Astrocyte (in vitro differentiated cells and primary cell): ENCODE results near the gene TSPAN14. TPM values are rescaled to one million over a fixed set of nuclear protein-coding genes. Genes with fewer than 3 reads are reported as not detected.

Experiments
- DNase-seq: peaks from one replicate; pipeline ENCODE4 v3.0.0-alpha.2; 2010; ENCODE audit warnings: low read depth
- FAIRE-seq: peaks from 2 replicates; lab custom pipeline; 2011; peaks lifted over from hg19 to GRCh38; lab: Jason Lieb, UNC
- H2AFZ ChIP-seq: 2 replicates; pipeline ENCODE4 v1.6.0; 2012; ENCODE audit warnings: low read depth, low read length, inconsistent platforms
- H3K27ac ChIP-seq: 2 replicates; pipeline ENCODE4 v1.5.1; 2011; ENCODE audit warnings: low read depth, low read length, inconsistent platforms
- H3K27me3 ChIP-seq: 2 replicates; pipeline ENCODE4 v1.6.0; 2011; ENCODE audit warnings: low read length, inconsistent platforms; ENCODE audit not compliant: insufficient read depth
- H3K36me3 ChIP-seq: 2 replicates; pipeline ENCODE4 v1.5.1; 2011; ENCODE audit warnings: low read length, inconsistent platforms; ENCODE audit not compliant: insufficient read depth
- H3K4me1 ChIP-seq: 2 replicates; pipeline ENCODE4 v1.5.1; 2011; ENCODE audit warnings: low read length, inconsistent platforms; ENCODE audit not compliant: insufficient read depth
- H3K4me2 ChIP-seq: 2 replicates; pipeline ENCODE4 v1.6.0; 2012; ENCODE audit warnings: low read length, inconsistent platforms
- H3K4me3 ChIP-seq: 2 replicates; pipeline ENCODE4 v1.5.1; 2011; ENCODE audit warnings: low read depth, mild to moderate bottlenecking, low read length, inconsistent platforms; ENCODE audit not compliant: insufficient read depth
- H3K79me2 ChIP-seq: 2 replicates; pipeline ENCODE4 v1.6.0; 2012; ENCODE audit warnings: mild to moderate bottlenecking, low read length, inconsistent platforms; ENCODE audit not compliant: insufficient read depth
- H3K9ac ChIP-seq: 2 replicates; pipeline ENCODE4 v1.6.0; 2012; ENCODE audit warnings: mild to moderate bottlenecking, low read length, inconsistent platforms
- H3K9me3 ChIP-seq: 2 replicates; pipeline ENCODE4 v1.5.1; 2012; ENCODE audit warnings: low read depth, mild to moderate bottlenecking, low read length, inconsistent platforms; ENCODE audit not compliant: insufficient read depth
- H4K20me1 ChIP-seq: 2 replicates; pipeline ENCODE4 v1.6.0; 2012; ENCODE audit warnings: low read length, inconsistent platforms; ENCODE audit not compliant: insufficient read depth
- H3K27ac Mint-ChIP-seq: one replicate; pipeline ENCODE4 v1.8.0; 2021; ENCODE audit warnings: mild to moderate bottlenecking, mixed read lengths; ENCODE audit not compliant: unreplicated experiment
- H3K27me3 Mint-ChIP-seq: one replicate; pipeline ENCODE4 v1.8.0; 2021; ENCODE audit warnings: low read depth, mixed read lengths; ENCODE audit not compliant: unreplicated experiment
- H3K36me3 Mint-ChIP-seq: one replicate; pipeline ENCODE4 v1.8.0; 2021; ENCODE audit warnings: low read depth, mixed read lengths; ENCODE audit not compliant: unreplicated experiment
- H3K4me1 Mint-ChIP-seq: one replicate; pipeline ENCODE4 v1.8.0; 2021; ENCODE audit warnings: low read depth, mixed read lengths; ENCODE audit not compliant: unreplicated experiment
- H3K4me3 Mint-ChIP-seq: one replicate; pipeline ENCODE4 v1.8.0; 2021; ENCODE audit warnings: mild to moderate bottlenecking, moderate library complexity, mixed read lengths; ENCODE audit not compliant: unreplicated experiment
- H3K9me3 Mint-ChIP-seq: one replicate; pipeline ENCODE4 v1.8.0; 2021; ENCODE audit warnings: mild to moderate bottlenecking, mixed read lengths; ENCODE audit not compliant: unreplicated experiment
- EZH2 ChIP-seq: IDR thresholded peaks from 2 replicates; pipeline ENCODE4 v1.6.1; 2012; ENCODE audit warnings: mild to moderate bottlenecking, low read length, inconsistent platforms; ENCODE audit not compliant: insufficient read depth
- total RNA-seq: library from RNA; stranded (reverse); gene quantifications from 2 replicates; pipeline ENCODE4 v1.2.1, GENCODE V29; 2021
- TF ChIP-seq, protein P1 (sequence below): IDR thresholded peaks from 2 replicates; pipeline ENCODE4 v1.5.1; 2011; ENCODE audit warnings: low read depth, mild to moderate bottlenecking, inconsistent platforms, low read length, moderate library complexity; ENCODE audit not compliant: insufficient read depth

Gene TSPAN14
- total RNA-seq, 1 donor from 2014 or later: 140 TPM

DNA sequence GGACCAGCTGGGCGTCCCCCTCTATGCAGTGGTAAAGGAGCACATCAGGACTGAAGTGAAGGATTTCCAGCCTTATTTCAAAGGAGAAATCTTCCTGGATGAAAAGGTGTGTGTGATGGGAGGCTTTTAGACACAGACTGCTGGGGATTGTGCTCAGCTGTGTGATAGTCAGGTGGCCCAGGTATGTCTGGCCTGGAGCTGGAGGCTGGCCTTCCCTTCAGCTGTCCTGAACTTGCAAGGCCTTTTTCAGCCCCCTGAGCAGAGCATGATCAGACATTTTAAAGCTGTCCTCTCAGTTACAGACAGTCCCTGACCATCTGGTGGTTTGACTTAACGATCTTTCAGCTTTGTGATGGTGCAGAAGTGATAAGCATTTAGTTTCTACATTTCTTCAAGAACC lies 28.2 kb upstream of the TSPAN14 start:
- Mint-ChIP-seq H3K4me3 (no peak overlapping the region), H3K4me1 (peaks cover 8% of the 10 kb centered on the region), H3K27me3 (no peaks in the 10 kb centered on the region), H3K27ac (no peak overlapping the region), H3K9me3 (no peaks in the 10 kb centered on the region), H3K36me3 (peaks cover 9% of the 10 kb centered on the region)
- no peak for DNase-seq
- no peaks in the 10 kb centered on the region for H3K79me2 ChIP-seq
- H3K27ac ChIP-seq: no peak overlapping the region
- FAIRE-seq: no peak
- H3K27me3 ChIP-seq: no peaks in the 10 kb centered on the region
- H3K9me3 ChIP-seq: no peaks in the 10 kb centered on the region
- peaks cover 3% of the 10 kb centered on the region for H3K4me1 ChIP-seq
- H3K4me3 ChIP-seq: no peak overlapping the region
- H3K36me3 ChIP-seq: no peaks in the 10 kb centered on the region
- TF ChIP-seq EZH2: no peak
- TF ChIP-seq, protein P1, sequence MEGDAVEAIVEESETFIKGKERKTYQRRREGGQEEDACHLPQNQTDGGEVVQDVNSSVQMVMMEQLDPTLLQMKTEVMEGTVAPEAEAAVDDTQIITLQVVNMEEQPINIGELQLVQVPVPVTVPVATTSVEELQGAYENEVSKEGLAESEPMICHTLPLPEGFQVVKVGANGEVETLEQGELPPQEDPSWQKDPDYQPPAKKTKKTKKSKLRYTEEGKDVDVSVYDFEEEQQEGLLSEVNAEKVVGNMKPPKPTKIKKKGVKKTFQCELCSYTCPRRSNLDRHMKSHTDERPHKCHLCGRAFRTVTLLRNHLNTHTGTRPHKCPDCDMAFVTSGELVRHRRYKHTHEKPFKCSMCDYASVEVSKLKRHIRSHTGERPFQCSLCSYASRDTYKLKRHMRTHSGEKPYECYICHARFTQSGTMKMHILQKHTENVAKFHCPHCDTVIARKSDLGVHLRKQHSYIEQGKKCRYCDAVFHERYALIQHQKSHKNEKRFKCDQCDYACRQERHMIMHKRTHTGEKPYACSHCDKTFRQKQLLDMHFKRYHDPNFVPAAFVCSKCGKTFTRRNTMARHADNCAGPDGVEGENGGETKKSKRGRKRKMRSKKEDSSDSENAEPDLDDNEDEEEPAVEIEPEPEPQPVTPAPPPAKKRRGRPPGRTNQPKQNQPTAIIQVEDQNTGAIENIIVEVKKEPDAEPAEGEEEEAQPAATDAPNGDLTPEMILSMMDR: no peak
- H3K4me2 ChIP-seq: no peak overlapping the region
- no peak overlapping the region for H2AFZ ChIP-seq
- H3K9ac ChIP-seq: no peak overlapping the region
- no peaks in the 10 kb centered on the region for H4K20me1 ChIP-seq

DNA sequence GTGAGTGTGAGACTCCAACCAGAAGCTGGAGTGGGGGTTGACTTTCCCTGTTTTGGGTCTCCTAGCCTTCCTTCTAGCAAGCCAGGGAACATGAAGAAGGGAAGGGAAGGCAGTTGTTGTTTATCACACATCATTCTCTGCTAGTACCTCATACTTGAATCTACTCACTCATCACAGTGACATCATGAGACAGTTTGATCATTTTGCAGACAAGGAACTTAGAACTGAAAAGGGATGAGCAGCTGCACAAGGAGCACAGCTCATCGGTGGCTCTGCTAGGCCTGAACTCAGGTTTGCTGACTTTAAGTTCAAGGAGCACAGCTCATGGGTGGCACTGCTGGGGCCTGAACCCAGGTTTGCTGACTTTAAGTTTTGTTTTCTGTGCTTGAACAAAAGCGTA lies 26.6 kb upstream of the TSPAN14 start:
- no peak for FAIRE-seq
- H3K36me3 ChIP-seq: no peaks in the 10 kb centered on the region
- H3K36me3 Mint-ChIP-seq: peaks cover 9% of the 10 kb centered on the region

DNA sequence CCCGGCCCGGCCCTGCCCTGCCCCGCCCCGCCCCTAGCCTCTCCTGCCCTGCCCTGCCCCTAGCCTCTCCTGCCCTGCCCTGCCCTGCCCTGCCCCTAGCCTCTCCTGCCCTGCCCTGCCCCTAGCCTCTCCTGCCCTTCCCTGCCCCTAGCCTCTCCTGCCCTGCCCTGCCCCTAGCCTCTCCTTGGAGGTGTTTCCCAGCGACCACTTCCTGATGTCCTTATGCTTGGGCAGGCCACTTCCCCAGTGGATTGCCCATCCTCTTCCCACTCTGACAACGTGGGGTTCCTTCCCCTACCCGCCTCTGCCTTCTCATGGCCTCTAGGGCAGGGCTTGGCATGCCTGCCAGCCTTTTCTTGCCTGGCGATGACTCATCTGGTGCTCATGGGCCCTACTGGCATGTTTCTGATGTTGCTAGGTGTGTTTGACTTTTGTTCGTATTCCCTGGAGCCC lies 24.6 kb upstream of the TSPAN14 start:
- TF ChIP-seq, protein P1: no peak
- TF ChIP-seq EZH2: no peak
- Histone ChIP-seq H3K36me3 (no peaks in the 10 kb centered on the region), H4K20me1 (no peaks in the 10 kb centered on the region), H3K4me1 (peaks cover 3% of the 10 kb centered on the region), H3K9ac (no peak overlapping the region), H3K79me2 (no peaks in the 10 kb centered on the region), H3K9me3 (no peaks in the 10 kb centered on the region), H3K4me3 (no peak overlapping the region), H2AFZ (peak overlapping the region; percentile 41), H3K27ac (no peak overlapping the region), H3K4me2 (no peak overlapping the region), H3K27me3 (no peaks in the 10 kb centered on the region)
- Mint-ChIP-seq H3K27me3 (no peaks in the 10 kb centered on the region), H3K4me1 (peaks cover 8% of the 10 kb centered on the region), H3K36me3 (peaks cover 12% of the 10 kb centered on the region), H3K27ac (no peak overlapping the region), H3K9me3 (no peaks in the 10 kb centered on the region), H3K4me3 (no peak overlapping the region)
- DNase-seq (no peak), FAIRE-seq (no peak)

More for the DNA sequence above, 26.6 kb upstream of the TSPAN14 start:
- TF ChIP-seq, protein P1: no peak
- no peak for TF ChIP-seq EZH2
- H4K20me1 ChIP-seq: no peaks in the 10 kb centered on the region
- H3K27ac Mint-ChIP-seq: no peak overlapping the region
- no peak overlapping the region for H2AFZ ChIP-seq
- no peak for DNase-seq
- no peak overlapping the region for H3K4me3 Mint-ChIP-seq
- no peak overlapping the region for H3K27ac ChIP-seq
- no peak overlapping the region for H3K9ac ChIP-seq
- H3K4me2 ChIP-seq: no peak overlapping the region
- H3K9me3 Mint-ChIP-seq: no peaks in the 10 kb centered on the region
- no peaks in the 10 kb centered on the region for H3K79me2 ChIP-seq
- peaks cover 8% of the 10 kb centered on the region for H3K4me1 Mint-ChIP-seq
- no peaks in the 10 kb centered on the region for H3K27me3 Mint-ChIP-seq
- no peaks in the 10 kb centered on the region for H3K27me3 ChIP-seq
- H3K9me3 ChIP-seq: no peaks in the 10 kb centered on the region
- peaks cover 3% of the 10 kb centered on the region for H3K4me1 ChIP-seq
- no peak overlapping the region for H3K4me3 ChIP-seq
